Mesenteric fat pad (tissue), 1 donor: ENCODE data around the gene ENDOU. TPM values are rescaled to one million over a fixed set of nuclear protein-coding genes. Genes with fewer than 3 reads are reported as not detected.

Source experiments
- DNase-seq: peaks from one replicate; pipeline ENCODE4 v3.0.0-alpha.2; 2020; ENCODE audit warnings: low spot score
- long read RNA-seq: library from polyadenylated mRNA; unstranded; transcript quantifications from one replicate; pipeline ENCODE4 v2.0.0, GENCODE V29; 2020
- total RNA-seq: library from RNA; stranded (reverse); fragmentation: NEBNext Ultra II Directional; extraction: Animal tissue kit (Norgen Biotek cat#: 25700); gene quantifications from one replicate; pipeline ENCODE4 v1.2.1, GENCODE V29; 2021
- donor health status: DM: yes; HTN: yes; CAD: no.

Gene ENDOU
- 1.4 TPM for total RNA-seq
- long read RNA-seq, partial matches to known transcripts = 2 of 2 reads
- long read RNA-seq, other reads (novel, unspliced or antisense) = 0 of 2 reads

GRCh38 chr12:47725091-47725772, at the start of gene ENDOU:
Gene ENDOU, minus strand, starts transcription at chr12:47725490. Its CDS starts 77 bp downstream, at chr12:47725413.
- DNase-seq = no peak

- no peak for DNase-seq
Observed at GRCh38 chr12:47774663-47775062, 49.4 kb upstream of the ENDOU start.

GRCh38 chr12:47773858-47774580, 48.7 kb upstream of the ENDOU start:
- DNase-seq = no peak

- peak; percentile 92 for DNase-seq
Observed at GRCh38 chr12:47773062-47773857, 48.0 kb upstream of the ENDOU start, which contains the start of gene SLC48A1. Gene SLC48A1, plus strand, starts transcription at chr12:47773238. Its CDS starts 67 bp downstream, at chr12:47773305.

GRCh38 chr12:47772738-47773061, 47.4 kb upstream of the ENDOU start:
- no peak for DNase-seq

- no peak for DNase-seq
Observed at GRCh38 chr12:47772094-47772660, 46.9 kb upstream of the ENDOU start.

GRCh38 chr12:47771304-47771703, 46.0 kb upstream of the ENDOU start:
- DNase-seq = no peak

- DNase-seq = no peak
Observed at GRCh38 chr12:47770086-47770726, 44.9 kb upstream of the ENDOU start.

- no peak for DNase-seq
Observed at GRCh38 chr12:47769234-47770085, 44.2 kb upstream of the ENDOU start.

- DNase-seq = no peak
Observed at GRCh38 chr12:47768323-47768811, 43.1 kb upstream of the ENDOU start.

GRCh38 chr12:47767216-47767724, 42.0 kb upstream of the ENDOU start:
- DNase-seq = no peak

GRCh38 chr12:47766502-47767215, 41.4 kb upstream of the ENDOU start:
- no peak for DNase-seq

- DNase-seq = no peak
Observed at GRCh38 chr12:47763481-47764346, 38.4 kb upstream of the ENDOU start.

- no peak for DNase-seq
Observed at GRCh38 chr12:47762850-47763465, 37.7 kb upstream of the ENDOU start.

GRCh38 chr12:47758834-47759690, 33.8 kb upstream of the ENDOU start, which contains the start of gene RAPGEF3:
Gene RAPGEF3, minus strand, starts transcription at chr12:47758880. Its CDS starts 324 bp downstream, at chr12:47758556.
- DNase-seq = peak; percentile 95

- DNase-seq = no peak
Observed at GRCh38 chr12:47758584-47758833, 33.2 kb upstream of the ENDOU start.
